Gastroesophageal sphincter (tissue), 4 donors: ENCODE results near the gene SKA2. TPM values are rescaled to one million over a fixed set of nuclear protein-coding genes. Genes with fewer than 3 reads are reported as not detected.

Experiments
- ATAC-seq: fragments of 150-250 bp; one replicate; pipeline ENCODE4 v1.9.1; 2016; ENCODE audit warnings: mild to moderate bottlenecking, moderate library complexity
- H3K27ac ChIP-seq, 4 donors: fragments of 200-600 bp; sonication (generic) in 3 of 4; 1 replicate in 3 of 4; 2 replicates in 1 of 4; pipeline ENCODE4 v1.5.1; 2016 to 2019
- H3K27me3 ChIP-seq: fragments of 200-600 bp; sonication (generic); one replicate; pipeline ENCODE4 v1.5.1; 2019
- H3K36me3 ChIP-seq, 2 donors: fragments of 200-600 bp; sonication (generic); one replicate each; pipeline ENCODE4 v1.5.1; 2019; ENCODE audit warnings: control low read depth in 1 of 2
- H3K4me1 ChIP-seq, 3 donors: fragments of 200-600 bp; sonication (generic); 1 replicate in 2 of 3; 2 replicates in 1 of 3; pipeline ENCODE4 v1.5.1; 2016 to 2019; ENCODE audit warnings: control low read depth in 2 of 3
- H3K4me3 ChIP-seq, 2 donors: fragments of 200-600 bp; sonication (generic); one replicate each; pipeline ENCODE4 v1.5.1; 2019; ENCODE audit warnings: mild to moderate bottlenecking in 1 of 2, moderate library complexity in 1 of 2
- H3K9me3 ChIP-seq, 3 donors: fragments of 200-600 bp; sonication (generic); one replicate each; pipeline ENCODE4 v1.5.1; 2017 to 2019; ENCODE audit warnings: control low read depth in 2 of 3
- CTCF ChIP-seq, 4 experiments: fragments of 200-600 bp in 2 of 4; fragments of 450-650 bp in 2 of 4; sonication (generic) in 1 of 4; IDR thresholded peaks; one replicate each; pipeline ENCODE4 v1.5.1; 2017 to 2019; ENCODE audit warnings: antibody characterized with exemption in 4 of 4, mild to moderate bottlenecking in 2 of 4, moderate library complexity in 2 of 4
- EP300 ChIP-seq: sonication (generic); formaldehyde crosslinking; IDR thresholded peaks from one replicate; pipeline ENCODE4 v1.6.1; 2017; ENCODE audit warnings: antibody characterized with exemption, mild to moderate bottlenecking
- POLR2A ChIP-seq, 2 donors: fragments of 450-650 bp; IDR thresholded peaks; one replicate each; pipeline ENCODE4 v1.6.1; 2017; ENCODE audit warnings: antibody characterized with exemption in 2 of 2, mild to moderate bottlenecking in 2 of 2, moderate library complexity in 1 of 2
- POLR2AphosphoS5 ChIP-seq: sonication (generic); formaldehyde crosslinking; IDR thresholded peaks from one replicate; pipeline ENCODE4 v1.6.1; 2017; ENCODE audit warnings: antibody characterized with exemption
- WGBS, 2 donors: methylation state at CpG; one replicate each; pipeline ENCODE4 v1.1.5; 2018; ENCODE audit warnings: low coverage in 1 of 2; 5-methylcytosine and 5-hydroxymethylcytosine counted together
- total RNA-seq, 4 donors: library from RNA; depleted of rRNA; stranded (reverse); fragments of >200 nt; gene quantifications; one replicate each; pipeline ENCODE4 v1.1.0, GENCODE V29; 2016

The SKA2 gene
- total RNA-seq, 4 donors from 2014 or later, result 40.8 to 73.0 (median 47.3) TPM

GRCh38 chr17:59131131-59131530 is 23.9 kb downstream of the SKA2 start:
- TF ChIP-seq CTCF (IDR thresholded peaks at IDR 0.05) (no peak), EP300 (no peak), POLR2AphosphoS5 (no peak), POLR2A (IDR thresholded peaks at IDR 0.05) (no peak)
- no peak overlapping the region for H3K27ac ChIP-seq
- no peaks in the 10 kb centered on the region for H3K9me3 ChIP-seq
- WGBS, 2 donors, result 42 to 65% methylated on average over 1 of the region's 1 CpG
- H3K4me1 ChIP-seq, result peaks cover 0 to 5% (median 0%) of the 10 kb centered on the region in 3 donors
- no peak overlapping the region for H3K4me3 ChIP-seq
- peaks cover 0 to 25% of the 10 kb centered on the region in 2 donors for H3K36me3 ChIP-seq
- ATAC-seq, result no peak
- no peaks in the 10 kb centered on the region for H3K27me3 ChIP-seq

GRCh38 chr17:59129814-59130213 is 25.2 kb downstream of the SKA2 start:
- WGBS, 2 donors, result 0 to 5% methylated on average over 1 of the region's 2 CpGs
- Histone ChIP-seq H3K36me3 (peaks cover 0 to 25% of the 10 kb centered on the region in 2 donors), H3K9me3 (no peaks in the 10 kb centered on the region), H3K27ac (no peak overlapping the region), H3K27me3 (no peaks in the 10 kb centered on the region), H3K4me3 (no peak overlapping the region), H3K4me1 (peaks cover 0 to 5% (median 0%) of the 10 kb centered on the region in 3 donors)
- no peak for ATAC-seq
- no peak for TF ChIP-seq EP300
- TF ChIP-seq POLR2A (IDR thresholded peaks at IDR 0.05), result no peak
- TF ChIP-seq POLR2AphosphoS5, result no peak
- no peak for TF ChIP-seq CTCF (IDR thresholded peaks at IDR 0.05)

- TF ChIP-seq CTCF (IDR thresholded peaks at IDR 0.05), result no peak
- no peak for TF ChIP-seq EP300
- TF ChIP-seq POLR2AphosphoS5, result no peak
- no peak for TF ChIP-seq POLR2A (IDR thresholded peaks at IDR 0.05)
- Histone ChIP-seq H3K27ac (no peak overlapping the region), H3K4me1 (no peaks in the 10 kb centered on the region), H3K4me3 (no peak overlapping the region), H3K27me3 (no peaks in the 10 kb centered on the region), H3K36me3 (peaks cover 0 to 31% of the 10 kb centered on the region in 2 donors), H3K9me3 (no peaks in the 10 kb centered on the region)
- ATAC-seq, result no peak
- WGBS, 2 donors, result 42 to 58% methylated on average over 2 to 3 of the region's 3 CpGs
These were observed 28.1 kb downstream of the SKA2 start for GRCh38 chr17:59126809-59127417.

GRCh38 chr17:59124665-59125064 is 30.3 kb downstream of the SKA2 start:
- Histone ChIP-seq H3K36me3 (peaks cover 0 to 42% of the 10 kb centered on the region in 2 donors), H3K9me3 (no peaks in the 10 kb centered on the region), H3K4me3 (no peak overlapping the region), H3K4me1 (no peaks in the 10 kb centered on the region), H3K27me3 (no peaks in the 10 kb centered on the region), H3K27ac (no peak overlapping the region)
- ATAC-seq, result no peak
- WGBS, 2 donors, result 84 to 88% methylated on average over 2 to 3 of the region's 6 CpGs
- no peak for TF ChIP-seq CTCF (IDR thresholded peaks at IDR 0.05)
- TF ChIP-seq POLR2AphosphoS5, result no peak
- no peak for TF ChIP-seq EP300
- no peak for TF ChIP-seq POLR2A (IDR thresholded peaks at IDR 0.05)

- H3K27ac ChIP-seq, result no peak overlapping the region
- TF ChIP-seq CTCF (IDR thresholded peaks at IDR 0.05), result no peak
- no peak for TF ChIP-seq EP300
- no peak for TF ChIP-seq POLR2A (IDR thresholded peaks at IDR 0.05)
- no peak for TF ChIP-seq POLR2AphosphoS5
- no peak for ATAC-seq
These were observed 33.0 kb downstream of the SKA2 start for GRCh38 chr17:59121901-59122480.

More at GRCh38 chr17:59121901-59122480, 33.0 kb downstream of the SKA2 start:
- Histone ChIP-seq H3K36me3 (peaks cover 0 to 37% of the 10 kb centered on the region in 2 donors), H3K4me3 (no peak overlapping the region), H3K27me3 (no peaks in the 10 kb centered on the region), H3K4me1 (no peaks in the 10 kb centered on the region), H3K9me3 (no peaks in the 10 kb centered on the region)
- 96 to 99% methylated on average over 6 to 9 of the region's 9 CpGs for WGBS, 2 donors
